ENCODE data around the gene ELP2. TPM values are rescaled to one million over a fixed set of nuclear protein-coding genes. Genes with fewer than 3 reads are reported as not detected.
"Not testable (repeated sequence)": the region's sequence is repeated elsewhere in the genome, so short reads cannot be mapped to it uniquely, and the experiment has no call there.

Gene ELP2
- total and polyA plus RNA-seq, 7 experiments from 2014 or later = 77.4 to 177 (median 123) TPM

DNA sequence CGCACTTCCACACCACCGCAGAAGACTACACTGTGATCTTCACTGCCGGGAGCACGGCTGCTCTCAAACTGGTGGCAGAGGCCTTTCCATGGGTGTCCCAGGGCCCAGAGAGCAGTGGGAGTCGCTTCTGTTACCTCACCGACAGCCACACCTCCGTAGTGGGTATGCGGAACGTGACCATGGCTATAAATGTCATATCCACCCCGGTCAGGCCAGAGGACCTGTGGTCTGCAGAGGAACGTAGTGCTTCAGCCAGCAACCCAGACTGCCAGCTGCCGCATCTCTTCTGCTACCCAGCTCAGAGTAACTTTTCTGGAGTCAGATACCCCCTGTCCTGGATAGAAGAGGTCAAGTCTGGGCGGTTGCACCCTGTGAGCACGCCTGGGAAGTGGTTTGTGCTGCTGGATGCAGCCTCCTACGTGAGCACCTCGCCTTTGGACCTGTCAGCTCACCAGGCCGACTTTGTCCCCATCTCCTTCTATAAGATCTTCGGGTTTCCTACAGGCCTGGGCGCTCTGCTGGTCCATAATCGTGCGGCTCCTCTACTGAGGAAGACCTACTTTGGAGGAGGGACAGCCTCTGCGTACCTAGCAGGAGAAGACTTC lies 70.1 kb downstream of the ELP2 start:
- H3K4me3 ChIP-seq (ENCODE audit: low read length) = no peak overlapping the region
- no peaks in the 10 kb centered on the region for H3K27me3 ChIP-seq (ENCODE audit: control insufficient read depth in 2 of 2, insufficient read depth in 2 of 2, low read length in 2 of 2)
- no peak overlapping the region for H3K4me3 Mint-ChIP-seq
- peaks cover 0 to 12% (median 0%) of the 10 kb centered on the region in 5 donors for H3K27me3 Mint-ChIP-seq
- H3K36me3 Mint-ChIP-seq = no peaks in the 10 kb centered on the region
- H3K4me1 Mint-ChIP-seq = no peaks in the 10 kb centered on the region
- H3K27ac Mint-ChIP-seq = no peak overlapping the region
- H3K4me1 ChIP-seq (ENCODE audit: control insufficient read depth in 2 of 2, insufficient read depth in 2 of 2, low read length in 2 of 2) = no peaks in the 10 kb centered on the region
- POLR2A ChIA-PET = no interaction called here
- no peak overlapping the region for H3K27ac ChIP-seq (ENCODE audit: low read depth, low read length)
- H3K9me3 ChIP-seq (ENCODE audit: control insufficient read depth in 2 of 3, low read length in 3 of 3) = no peaks in the 10 kb centered on the region
- ATAC-seq (no peak), DNase-seq (no peak)
- intact Hi-C loops (cut with micrococcal nuclease) = no loop called here
- CTCF ChIA-PET = no interaction called here
- no peaks in the 10 kb centered on the region for H3K36me3 ChIP-seq (ENCODE audit: control insufficient read depth in 2 of 3, insufficient read depth in 3 of 3, low read length in 3 of 3)
- H3K9me3 Mint-ChIP-seq = peaks cover 0 to 1% (median 0%) of the 10 kb centered on the region in 11 donors

DNA sequence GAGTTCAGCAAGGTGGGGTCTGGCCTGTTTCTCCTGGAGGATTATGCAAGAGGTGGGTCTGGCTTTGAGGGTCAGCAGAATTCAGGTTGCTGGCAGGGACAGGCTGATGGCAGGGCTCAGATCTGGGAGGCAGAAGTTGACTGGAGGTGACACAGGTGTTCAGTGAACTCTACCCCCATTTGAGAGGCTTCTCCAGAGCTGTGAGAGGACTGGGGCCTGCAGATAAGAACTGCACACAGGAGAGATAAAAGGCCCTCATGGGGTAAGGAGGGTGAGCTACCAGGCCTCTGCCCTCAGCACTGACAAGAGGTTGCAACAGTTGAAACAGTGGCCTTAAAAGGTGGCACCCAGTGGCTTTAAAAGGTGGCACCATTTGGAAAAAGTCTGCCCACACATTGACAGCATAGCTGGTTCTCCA lies 70.7 kb downstream of the ELP2 start:
- CTCF ChIA-PET = interaction anchor here (0.6 kb wide), 1 partner anchor 47 kb away, joined by 3 read pairs; no protein-coding TSS in a partner anchor

DNA sequence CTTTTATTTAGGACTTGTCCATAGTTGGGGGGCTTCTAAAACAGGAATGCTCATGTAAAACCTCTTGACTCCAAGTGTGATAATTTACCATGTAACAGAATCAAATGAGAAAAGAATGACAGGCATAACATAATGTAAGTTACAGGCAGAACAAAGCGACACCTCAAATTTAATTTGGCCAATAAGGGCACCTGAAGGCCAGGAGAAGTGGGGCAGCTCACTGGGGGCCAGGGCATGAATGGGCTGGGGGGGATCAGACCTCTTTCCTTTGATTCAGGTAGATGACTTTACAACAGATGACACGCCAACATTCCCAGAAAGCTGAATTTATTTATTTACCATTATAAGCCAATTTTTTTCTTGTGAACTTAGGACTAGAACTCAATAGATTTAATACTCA lies 72.1 kb downstream of the ELP2 start:
- H3K27me3 ChIP-seq (ENCODE audit: control insufficient read depth in 2 of 2, insufficient read depth in 2 of 2, low read length in 2 of 2) = no peaks in the 10 kb centered on the region
- H3K27ac Mint-ChIP-seq = no peak overlapping the region
- CTCF ChIA-PET = no interaction called here
- H3K27ac ChIP-seq (ENCODE audit: low read depth, low read length) = no peak overlapping the region
- H3K36me3 ChIP-seq (ENCODE audit: control insufficient read depth in 2 of 3, insufficient read depth in 3 of 3, low read length in 3 of 3) = no peaks in the 10 kb centered on the region
- H3K4me1 ChIP-seq (ENCODE audit: control insufficient read depth in 2 of 2, insufficient read depth in 2 of 2, low read length in 2 of 2) = no peaks in the 10 kb centered on the region
- no peaks in the 10 kb centered on the region for H3K9me3 ChIP-seq (ENCODE audit: control insufficient read depth in 2 of 3, low read length in 3 of 3)
- POLR2A ChIA-PET = no interaction called here
- peaks cover 0 to 8% (median 0%) of the 10 kb centered on the region in 5 donors for H3K27me3 Mint-ChIP-seq
- H3K4me3 ChIP-seq (ENCODE audit: low read length) = no peak overlapping the region
- intact Hi-C loops (cut with micrococcal nuclease) = no loop called here
- H3K9me3 Mint-ChIP-seq = peaks cover 0 to 2% (median 0%) of the 10 kb centered on the region in 11 donors
- ATAC-seq (no peak), DNase-seq (no peak)
- no peak overlapping the region for H3K4me3 Mint-ChIP-seq
- H3K36me3 Mint-ChIP-seq = no peaks in the 10 kb centered on the region
- no peaks in the 10 kb centered on the region for H3K4me1 Mint-ChIP-seq

More for the DNA sequence above, 70.7 kb downstream of the ELP2 start:
- no peaks in the 10 kb centered on the region for H3K4me1 Mint-ChIP-seq
- H3K36me3 Mint-ChIP-seq = no peaks in the 10 kb centered on the region
- H3K27me3 ChIP-seq (ENCODE audit: control insufficient read depth in 2 of 2, insufficient read depth in 2 of 2, low read length in 2 of 2) = no peaks in the 10 kb centered on the region
- DNase-seq (no peak), ATAC-seq (no peak)
- H3K4me1 ChIP-seq (ENCODE audit: control insufficient read depth in 2 of 2, insufficient read depth in 2 of 2, low read length in 2 of 2) = no peaks in the 10 kb centered on the region
- H3K27ac Mint-ChIP-seq = no peak overlapping the region
- H3K4me3 ChIP-seq (ENCODE audit: low read length) = no peak overlapping the region
- H3K36me3 ChIP-seq (ENCODE audit: control insufficient read depth in 2 of 3, insufficient read depth in 3 of 3, low read length in 3 of 3) = no peaks in the 10 kb centered on the region
- peaks cover 0 to 12% (median 0%) of the 10 kb centered on the region in 5 donors for H3K27me3 Mint-ChIP-seq
- H3K27ac ChIP-seq (ENCODE audit: low read depth, low read length) = no peak overlapping the region
- H3K4me3 Mint-ChIP-seq = no peak overlapping the region
- H3K9me3 ChIP-seq (ENCODE audit: control insufficient read depth in 2 of 3, low read length in 3 of 3) = no peaks in the 10 kb centered on the region
- POLR2A ChIA-PET = no interaction called here
- H3K9me3 Mint-ChIP-seq = peaks cover 0 to 1% (median 0%) of the 10 kb centered on the region in 11 donors
- intact Hi-C loops (cut with micrococcal nuclease) = no loop called here

DNA sequence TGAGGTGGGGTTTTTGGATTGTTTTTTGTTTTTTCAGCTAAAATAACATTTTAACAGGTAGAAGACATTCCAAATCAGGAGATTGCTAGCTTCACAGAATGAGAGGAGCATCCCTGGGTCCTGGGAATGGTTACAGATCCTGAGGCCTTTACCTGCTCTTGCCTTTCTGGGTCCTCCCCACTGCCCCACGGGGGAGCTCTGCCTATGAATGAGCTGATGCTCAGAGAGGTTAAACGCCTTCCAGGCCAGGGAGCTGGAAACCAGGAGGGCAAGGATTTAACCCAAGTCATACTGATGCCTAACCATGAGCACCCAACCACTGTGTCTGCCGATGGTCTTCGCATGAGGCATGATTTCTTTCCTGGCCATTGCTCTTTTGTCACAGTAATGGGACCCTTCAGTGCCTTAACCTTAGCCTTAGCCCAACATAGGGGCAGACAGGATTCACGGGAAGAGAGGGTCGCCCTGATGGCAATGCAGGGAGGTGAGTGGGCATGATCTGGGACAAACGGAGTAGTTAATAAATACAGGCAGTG lies 73.7 kb downstream of the ELP2 start:
- H3K9me3 ChIP-seq (ENCODE audit: control insufficient read depth in 2 of 3, low read length in 3 of 3) = no peaks in the 10 kb centered on the region
- CTCF ChIA-PET = no interaction called here
- no peak for DNase-seq

DNA sequence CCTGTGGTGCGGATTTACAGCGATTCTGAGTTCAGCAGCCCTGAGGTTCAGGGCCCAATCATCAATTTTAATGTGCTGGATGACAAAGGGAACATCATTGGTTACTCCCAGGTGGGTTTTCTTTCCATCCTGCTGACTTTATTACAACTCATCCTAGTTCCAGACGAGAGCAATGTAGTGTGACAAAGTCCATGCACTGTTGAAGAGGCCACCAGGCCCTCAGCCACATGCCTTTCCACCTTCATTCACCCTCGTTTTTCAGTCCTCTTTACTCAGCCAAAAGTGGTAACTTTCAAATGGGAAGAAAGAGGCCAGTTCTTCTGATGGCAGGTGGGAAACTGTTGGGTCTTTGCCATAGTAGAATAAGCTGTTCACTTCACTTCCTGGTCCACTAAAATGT lies 75.5 kb downstream of the ELP2 start:
- Mint-ChIP-seq H3K4me3 (no peak overlapping the region), H3K4me1 (no peaks in the 10 kb centered on the region), H3K27me3 (peaks cover 0 to 4% (median 0%) of the 10 kb centered on the region in 5 donors), H3K27ac (no peak overlapping the region), H3K36me3 (no peaks in the 10 kb centered on the region), H3K9me3 (peaks cover 0 to 8% (median 0%) of the 10 kb centered on the region in 11 donors)
- ATAC-seq (no peak), DNase-seq (no peak)
- H3K27ac ChIP-seq (ENCODE audit: low read depth, low read length) = no peak overlapping the region
- no peaks in the 10 kb centered on the region for H3K4me1 ChIP-seq (ENCODE audit: control insufficient read depth in 2 of 2, insufficient read depth in 2 of 2, low read length in 2 of 2)
- POLR2A ChIA-PET = no interaction called here
- intact Hi-C loops (cut with micrococcal nuclease) = no loop called here
- H3K9me3 ChIP-seq (ENCODE audit: control insufficient read depth in 2 of 3, low read length in 3 of 3) = no peaks in the 10 kb centered on the region
- no peaks in the 10 kb centered on the region for H3K27me3 ChIP-seq (ENCODE audit: control insufficient read depth in 2 of 2, insufficient read depth in 2 of 2, low read length in 2 of 2)
- no peak overlapping the region for H3K4me3 ChIP-seq (ENCODE audit: low read length)
- H3K36me3 ChIP-seq (ENCODE audit: control insufficient read depth in 2 of 3, insufficient read depth in 3 of 3, low read length in 3 of 3) = no peaks in the 10 kb centered on the region
- CTCF ChIA-PET = no interaction called here

More for the DNA sequence above, 73.7 kb downstream of the ELP2 start:
- Histone ChIP-seq H3K27me3 (ENCODE audit: control insufficient read depth in 2 of 2, insufficient read depth in 2 of 2, low read length in 2 of 2) (no peaks in the 10 kb centered on the region), H3K4me3 (ENCODE audit: low read length) (no peak overlapping the region), H3K4me1 (ENCODE audit: control insufficient read depth in 2 of 2, insufficient read depth in 2 of 2, low read length in 2 of 2) (no peaks in the 10 kb centered on the region), H3K36me3 (ENCODE audit: control insufficient read depth in 2 of 3, insufficient read depth in 3 of 3, low read length in 3 of 3) (no peaks in the 10 kb centered on the region), H3K27ac (ENCODE audit: low read depth, low read length) (no peak overlapping the region)
- Mint-ChIP-seq H3K4me3 (no peak overlapping the region), H3K27me3 (peaks cover 0 to 3% (median 0%) of the 10 kb centered on the region in 5 donors), H3K9me3 (peaks cover 0 to 8% (median 0%) of the 10 kb centered on the region in 11 donors), H3K36me3 (no peaks in the 10 kb centered on the region), H3K27ac (no peak overlapping the region), H3K4me1 (no peaks in the 10 kb centered on the region)
- intact Hi-C loops (cut with micrococcal nuclease) = no loop called here
- no peak for ATAC-seq
- POLR2A ChIA-PET = no interaction called here

DNA sequence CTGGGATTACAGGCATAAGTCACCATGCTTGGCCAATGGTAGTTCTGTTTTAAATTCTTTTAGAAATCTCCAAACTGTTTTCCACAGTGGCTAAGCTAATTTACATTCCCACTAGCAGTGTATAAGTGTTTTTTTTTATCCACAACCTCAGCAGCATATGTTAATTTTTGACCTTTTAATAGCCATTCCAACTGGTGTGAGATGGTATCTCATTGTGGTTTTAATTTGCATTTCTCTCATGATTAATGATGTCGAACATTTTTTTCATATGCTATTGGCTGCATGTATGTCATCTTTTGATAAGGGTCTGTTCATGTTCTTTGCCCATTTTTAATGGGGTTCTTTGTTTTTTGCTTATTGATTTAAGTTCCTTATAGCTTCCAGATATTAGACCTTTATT lies 77.6 kb downstream of the ELP2 start:
- Mint-ChIP-seq H3K27ac (no peak overlapping the region), H3K4me3 (no peak overlapping the region), H3K4me1 (no peaks in the 10 kb centered on the region), H3K9me3 (peaks cover 0 to 8% (median 0%) of the 10 kb centered on the region in 11 donors), H3K27me3 (peaks cover 0 to 4% (median 0%) of the 10 kb centered on the region in 5 donors), H3K36me3 (no peaks in the 10 kb centered on the region)
- ChIA-PET CTCF (no interaction called here), POLR2A (no interaction called here)
- no peak for ATAC-seq
- no peaks in the 10 kb centered on the region for H3K9me3 ChIP-seq (ENCODE audit: control insufficient read depth in 2 of 3, low read length in 3 of 3)
- H3K4me1 ChIP-seq (ENCODE audit: control insufficient read depth in 2 of 2, insufficient read depth in 2 of 2, low read length in 2 of 2) = no peaks in the 10 kb centered on the region
- intact Hi-C loops (cut with micrococcal nuclease) = no loop called here
- H3K27me3 ChIP-seq (ENCODE audit: control insufficient read depth in 2 of 2, insufficient read depth in 2 of 2, low read length in 2 of 2) = no peaks in the 10 kb centered on the region
- no peaks in the 10 kb centered on the region for H3K36me3 ChIP-seq (ENCODE audit: control insufficient read depth in 2 of 3, insufficient read depth in 3 of 3, low read length in 3 of 3)
- no peak for DNase-seq
- H3K27ac ChIP-seq (ENCODE audit: low read depth, low read length) = no peak overlapping the region
- no peak overlapping the region for H3K4me3 ChIP-seq (ENCODE audit: low read length)

DNA sequence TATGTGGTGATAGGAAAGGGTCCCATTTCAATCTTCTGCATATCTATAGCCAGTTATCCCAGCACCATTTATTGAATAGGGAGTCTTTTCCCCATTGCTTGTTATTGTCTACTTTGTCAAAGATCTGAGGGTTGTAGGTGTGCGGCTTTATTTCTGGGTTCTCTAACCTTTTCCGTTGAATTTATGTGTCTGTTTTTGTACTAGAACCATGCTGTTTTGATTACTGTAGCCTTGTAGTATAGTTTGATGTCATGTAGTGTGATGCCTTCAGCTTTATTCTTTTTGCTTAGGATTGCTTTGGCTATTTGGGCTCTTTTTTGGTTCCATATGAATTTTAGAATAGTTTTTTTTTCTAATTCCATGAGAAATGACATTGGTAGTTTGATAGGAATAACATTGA lies 78.3 kb downstream of the ELP2 start:
- CTCF ChIA-PET; DNase-seq; H3K36me3 Mint-ChIP-seq; intact Hi-C loops (cut with micrococcal nuclease); H3K4me3 Mint-ChIP-seq; H3K36me3 ChIP-seq (ENCODE audit: control insufficient read depth in 2 of 3, insufficient read depth in 3 of 3, low read length in 3 of 3); H3K27ac Mint-ChIP-seq; H3K4me3 ChIP-seq (ENCODE audit: low read length); H3K9me3 ChIP-seq (ENCODE audit: control insufficient read depth in 2 of 3, low read length in 3 of 3); H3K4me1 Mint-ChIP-seq; H3K4me1 ChIP-seq (ENCODE audit: control insufficient read depth in 2 of 2, insufficient read depth in 2 of 2, low read length in 2 of 2); POLR2A ChIA-PET; H3K27me3 Mint-ChIP-seq; H3K27ac ChIP-seq (ENCODE audit: low read depth, low read length); H3K9me3 Mint-ChIP-seq; ATAC-seq; H3K27me3 ChIP-seq (ENCODE audit: control insufficient read depth in 2 of 2, insufficient read depth in 2 of 2, low read length in 2 of 2): not testable (repeated sequence)
